Measurements from ENCODE around the gene RAB43.

GRCh38 chr3:129060276-129061022 is 61.2 kb downstream of the RAB43 start, which contains the start of gene GP9:
- no peak for TF ChIP-seq PAX5 (IDR thresholded peaks at IDR 0.05; ENCODE audit: insufficient read depth, low read length, severe bottlenecking)
- no peak for TF ChIP-seq POLR2AphosphoS5 (IDR thresholded peaks at IDR 0.05; ENCODE audit: low read depth, low read length)
- TF ChIP-seq POLR2A (IDR thresholded peaks at IDR 0.05; ENCODE audit: low read depth, low read length), result no peak
- TF ChIP-seq SPI1 (IDR thresholded peaks at IDR 0.05; ENCODE audit: low read depth, low read length), result no peak
